HepG2 (cell line): ENCODE results near the gene CALY. TPM values are rescaled to one million over a fixed set of nuclear protein-coding genes. Genes with fewer than 3 reads are reported as not detected.

Experiments used
- ATF2 ChIP-seq: sonication (generic); formaldehyde crosslinking; IDR thresholded peaks from 2 replicates; pipeline ENCODE4 v1.4.0; 2020; ENCODE audit warnings: missing genetic modification reagents
- CENPX ChIP-seq: sonication (generic); formaldehyde crosslinking; IDR thresholded peaks from 2 replicates; pipeline ENCODE4 v1.9.0; 2021; ENCODE audit warnings: mild to moderate bottlenecking, missing genetic modification reagents, moderate library complexity
- FOSL1 ChIP-seq: sonication (generic); formaldehyde crosslinking; IDR thresholded peaks from 2 replicates; pipeline ENCODE4 v1.9.0; 2021; ENCODE audit warnings: missing genetic modification reagents, borderline replicate concordance
- GATAD2A ChIP-seq: IDR thresholded peaks from 2 replicates; pipeline ENCODE4 v1.6.1; 2016
- HIVEP1 ChIP-seq: sonication (generic); formaldehyde crosslinking; IDR thresholded peaks from 2 replicates; pipeline ENCODE4 v1.4.0; 2020; ENCODE audit warnings: mild to moderate bottlenecking, missing genetic modification reagents
- KLF12 ChIP-seq: sonication (generic); formaldehyde crosslinking; IDR thresholded peaks from 2 replicates; pipeline ENCODE4 v1.4.0; 2020; ENCODE audit warnings: missing genetic modification reagents, borderline replicate concordance
- NFRKB ChIP-seq: fragments of 450-650 bp; IDR thresholded peaks from 2 replicates; pipeline ENCODE4 v1.6.1; 2017
- PATZ1 ChIP-seq: sonication (generic); formaldehyde crosslinking; IDR thresholded peaks from 2 replicates; pipeline ENCODE4 v1.4.0; 2020; ENCODE audit warnings: missing genetic modification reagents
- PTBP1 ChIP-seq: fragments of 200-400 bp; formaldehyde crosslinking; IDR thresholded peaks from 2 replicates; pipeline ENCODE4 v1.6.1; 2018; ENCODE audit warnings: low read length, low read depth; ENCODE audit not compliant: poor library complexity, severe bottlenecking
- RFXANK ChIP-seq: IDR thresholded peaks from 2 replicates; pipeline ENCODE4 v1.6.1; 2016
- SNAPC2 ChIP-seq: sonication (generic); formaldehyde crosslinking; IDR thresholded peaks from 2 replicates; pipeline ENCODE4 v1.8.1; 2022; ENCODE audit warnings: mild to moderate bottlenecking, missing genetic modification reagents
- ZIK1 ChIP-seq: sonication (generic); formaldehyde crosslinking; IDR thresholded peaks from 2 replicates; pipeline ENCODE4 v1.5.0; 2020; ENCODE audit warnings: mild to moderate bottlenecking, low read depth, missing genetic modification reagents, borderline replicate concordance
- ZNF124 ChIP-seq: sonication (generic); formaldehyde crosslinking; IDR thresholded peaks from 2 replicates; pipeline ENCODE4 v1.4.0; 2020; ENCODE audit warnings: missing genetic modification reagents
- ZNF20 ChIP-seq: sonication (generic); formaldehyde crosslinking; IDR thresholded peaks from 2 replicates; pipeline ENCODE4 v1.4.0; 2020; ENCODE audit warnings: mild to moderate bottlenecking, moderate library complexity, missing genetic modification reagents
- ZSCAN25 ChIP-seq: sonication (generic); formaldehyde crosslinking; IDR thresholded peaks from 2 replicates; pipeline ENCODE4 v1.8.0; 2022; ENCODE audit warnings: mild to moderate bottlenecking, missing genetic modification reagents
- polyA plus RNA-seq, 8 experiments: library from polyadenylated mRNA; depleted of rRNA in 3 of 8; stranded (reverse) in 7 of 8; unstranded in 1 of 8; fragments of >200 nt; fragmentation: Illumina TruSeq in 4 of 8; extraction: Trizol in 4 of 8; gene quantifications; 2 replicates each; pipeline versions ENCODE4 v1.2.1 to v1.2.3, GENCODE V29; 2011 to 2016; ENCODE audit warnings: low read depth in 4 of 8, missing spikeins in 1 of 8, mixed read lengths in 1 of 8; ENCODE audit not compliant: insufficient read depth in 1 of 8
- total RNA-seq, 5 experiments: library from RNA; depleted of rRNA; stranded (reverse); fragments of >200 nt; fragmentation: Illumina TruSeq; extraction: Trizol; gene quantifications; 2 replicates each; pipeline ENCODE4 v1.2.3, GENCODE V29; 2016; ENCODE audit warnings: low read depth in 1 of 5
- TF ChIP-seq, protein P1 (sequence below), 2 experiments: sonication (generic) in 1 of 2; formaldehyde crosslinking in 1 of 2; IDR thresholded peaks; 2 replicates each; pipeline versions ENCODE4 v1.6.1 to v1.9.0; 2014 to 2022; ENCODE audit warnings: antibody characterized with exemption in 1 of 2, borderline replicate concordance in 1 of 2, inconsistent platforms in 1 of 2, low read depth in 1 of 2, missing genetic modification reagents in 1 of 2
- TF ChIP-seq, protein P2 (sequence below): sonication (generic); formaldehyde crosslinking; IDR thresholded peaks from 2 replicates; pipeline ENCODE4 v1.8.0; 2022; ENCODE audit warnings: low read depth, missing genetic modification reagents

Gene CALY
- total and polyA plus RNA-seq, 2 of the 13 experiments (the other 11 are each of a cell fraction or from before 2014, with no cell fraction given): 0.08 TPM; not detected in 1

- TF ChIP-seq, protein P1, sequence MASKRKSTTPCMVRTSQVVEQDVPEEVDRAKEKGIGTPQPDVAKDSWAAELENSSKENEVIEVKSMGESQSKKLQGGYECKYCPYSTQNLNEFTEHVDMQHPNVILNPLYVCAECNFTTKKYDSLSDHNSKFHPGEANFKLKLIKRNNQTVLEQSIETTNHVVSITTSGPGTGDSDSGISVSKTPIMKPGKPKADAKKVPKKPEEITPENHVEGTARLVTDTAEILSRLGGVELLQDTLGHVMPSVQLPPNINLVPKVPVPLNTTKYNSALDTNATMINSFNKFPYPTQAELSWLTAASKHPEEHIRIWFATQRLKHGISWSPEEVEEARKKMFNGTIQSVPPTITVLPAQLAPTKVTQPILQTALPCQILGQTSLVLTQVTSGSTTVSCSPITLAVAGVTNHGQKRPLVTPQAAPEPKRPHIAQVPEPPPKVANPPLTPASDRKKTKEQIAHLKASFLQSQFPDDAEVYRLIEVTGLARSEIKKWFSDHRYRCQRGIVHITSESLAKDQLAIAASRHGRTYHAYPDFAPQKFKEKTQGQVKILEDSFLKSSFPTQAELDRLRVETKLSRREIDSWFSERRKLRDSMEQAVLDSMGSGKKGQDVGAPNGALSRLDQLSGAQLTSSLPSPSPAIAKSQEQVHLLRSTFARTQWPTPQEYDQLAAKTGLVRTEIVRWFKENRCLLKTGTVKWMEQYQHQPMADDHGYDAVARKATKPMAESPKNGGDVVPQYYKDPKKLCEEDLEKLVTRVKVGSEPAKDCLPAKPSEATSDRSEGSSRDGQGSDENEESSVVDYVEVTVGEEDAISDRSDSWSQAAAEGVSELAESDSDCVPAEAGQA (IDR thresholded peaks at IDR 0.05; ENCODE audit: low read depth): no peak
- TF ChIP-seq, protein P1 (CRISPR knock-in tag; IDR thresholded peaks at IDR 0.05; ENCODE audit: borderline replicate concordance): no peak
- TF ChIP-seq ZSCAN25 (0 out of 2 replicates have a peak, but pooled peaks have one; percentile 6), SNAPC2 (CRISPR knock-in tag) (no peak), CENPX (CRISPR knock-in tag) (no peak), FOSL1 (CRISPR knock-in tag) (no peak), ZNF124 (CRISPR knock-in tag) (no peak), NFRKB (no peak), ZIK1 (CRISPR knock-in tag) (no peak), PTBP1 (no peak), RFXANK (CRISPR knock-in tag) (no peak), ZNF20 (CRISPR knock-in tag) (peak; percentile 61; the same call in 1 of the 2 replicates), HIVEP1 (peak; percentile 81; the same call in 1 of the 2 replicates), PATZ1 (no peak), KLF12 (CRISPR knock-in tag) (no peak), GATAD2A (CRISPR knock-in tag) (no peak), ATF2 (no peak)
- TF ChIP-seq, protein P2, sequence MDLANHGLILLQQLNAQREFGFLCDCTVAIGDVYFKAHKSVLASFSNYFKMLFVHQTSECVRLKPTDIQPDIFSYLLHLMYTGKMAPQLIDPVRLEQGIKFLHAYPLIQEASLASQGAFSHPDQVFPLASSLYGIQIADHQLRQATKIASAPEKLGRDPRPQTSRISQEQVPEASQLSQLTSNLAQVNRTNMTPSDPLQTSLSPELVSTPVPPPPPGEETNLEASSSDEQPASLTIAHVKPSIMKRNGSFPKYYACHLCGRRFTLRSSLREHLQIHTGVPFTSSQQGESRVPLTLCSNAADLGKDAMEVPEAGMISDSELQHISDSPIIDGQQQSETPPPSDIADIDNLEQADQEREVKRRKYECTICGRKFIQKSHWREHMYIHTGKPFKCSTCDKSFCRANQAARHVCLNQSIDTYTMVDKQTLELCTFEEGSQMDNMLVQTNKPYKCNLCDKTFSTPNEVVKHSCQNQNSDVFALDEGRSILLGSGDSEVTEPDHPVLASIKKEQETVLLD: no peak
Observed at GRCh38 chr10:133356549-133357284, 20.0 kb upstream of the CALY start (continued).
